A673 (cell line): Measurements from ENCODE around the gene KCNJ18.
"Not testable (repeated sequence)": the region's sequence is repeated elsewhere in the genome, so short reads cannot be mapped to it uniquely, and the experiment has no call there.

Experiments
- CTCF ChIP-seq: fragments of 300-800, 200-600 bp; sonication (generic); conservative IDR thresholded peaks from 2 replicates; pipeline ENCODE4 v1.5.1; 2017; ENCODE audit warnings: low read depth, mild to moderate bottlenecking, antibody characterized with exemption, low read length, moderate library complexity, mixed read lengths
- EZH2 ChIP-seq: fragments of 200-600 bp; sonication (generic); IDR thresholded peaks from 2 replicates; pipeline ENCODE4 v1.6.1; 2017; ENCODE audit warnings: borderline replicate concordance, low read depth, mild to moderate bottlenecking, mixed read lengths, antibody characterized with exemption, low read length; ENCODE audit not compliant: poor library complexity, severe bottlenecking

GRCh38 chr17:21709994-21710393 lies 17.7 kb downstream of the KCNJ18 start:
- TF ChIP-seq CTCF, EZH2: not testable (repeated sequence)
